C4-2B (cell line): ENCODE data around the gene ZGRF1.

Experiments
- ZFX ChIP-seq: fragments of 450-650 bp; IDR thresholded peaks from 2 replicates; pipeline ENCODE4 v1.6.1; 2017
- TF ChIP-seq, protein P1 (sequence below): fragments of 450-650 bp; conservative IDR thresholded peaks from 2 replicates; pipeline ENCODE4 v1.5.1; 2017; ENCODE audit warnings: mild to moderate bottlenecking

DNA sequence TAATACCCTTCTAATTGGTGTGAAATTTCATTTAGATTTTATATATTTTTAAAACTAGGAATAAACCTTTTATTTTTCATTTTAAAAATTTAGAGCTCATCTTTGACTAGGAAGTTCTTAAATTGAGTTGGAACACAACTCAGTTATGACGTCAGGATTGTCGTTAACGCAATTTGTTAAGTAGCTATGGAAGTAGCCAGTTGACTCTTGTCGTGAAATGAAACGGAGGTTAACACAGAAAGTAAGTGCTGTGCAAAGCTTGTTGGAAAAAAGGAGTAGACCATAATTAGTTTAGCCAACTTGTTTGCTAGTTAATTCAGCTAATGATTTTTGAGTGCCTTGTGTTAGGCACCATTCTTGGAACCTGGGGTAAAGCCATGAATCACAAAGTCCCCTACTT is 18.6 kb upstream of the ZGRF1 start:
- TF ChIP-seq, protein P1, sequence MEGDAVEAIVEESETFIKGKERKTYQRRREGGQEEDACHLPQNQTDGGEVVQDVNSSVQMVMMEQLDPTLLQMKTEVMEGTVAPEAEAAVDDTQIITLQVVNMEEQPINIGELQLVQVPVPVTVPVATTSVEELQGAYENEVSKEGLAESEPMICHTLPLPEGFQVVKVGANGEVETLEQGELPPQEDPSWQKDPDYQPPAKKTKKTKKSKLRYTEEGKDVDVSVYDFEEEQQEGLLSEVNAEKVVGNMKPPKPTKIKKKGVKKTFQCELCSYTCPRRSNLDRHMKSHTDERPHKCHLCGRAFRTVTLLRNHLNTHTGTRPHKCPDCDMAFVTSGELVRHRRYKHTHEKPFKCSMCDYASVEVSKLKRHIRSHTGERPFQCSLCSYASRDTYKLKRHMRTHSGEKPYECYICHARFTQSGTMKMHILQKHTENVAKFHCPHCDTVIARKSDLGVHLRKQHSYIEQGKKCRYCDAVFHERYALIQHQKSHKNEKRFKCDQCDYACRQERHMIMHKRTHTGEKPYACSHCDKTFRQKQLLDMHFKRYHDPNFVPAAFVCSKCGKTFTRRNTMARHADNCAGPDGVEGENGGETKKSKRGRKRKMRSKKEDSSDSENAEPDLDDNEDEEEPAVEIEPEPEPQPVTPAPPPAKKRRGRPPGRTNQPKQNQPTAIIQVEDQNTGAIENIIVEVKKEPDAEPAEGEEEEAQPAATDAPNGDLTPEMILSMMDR = no peak
- no peak for TF ChIP-seq ZFX
